KOPT-K1 (cell line): ENCODE data around the gene STK33.

Source experiments
- H3K27ac ChIP-seq: fragments of 200-600 bp; sonication (generic); 2 replicates; pipeline ENCODE4 v1.5.1; 2016; ENCODE audit warnings: antibody characterized with exemption, mild to moderate bottlenecking, low read depth, low read length; ENCODE audit not compliant: poor library complexity, severe bottlenecking
- H3K36me3 ChIP-seq: fragments of 200-600 bp; sonication (generic); 2 replicates; pipeline ENCODE4 v1.5.1; 2017; ENCODE audit warnings: antibody characterized with exemption, mild to moderate bottlenecking, low read length, moderate library complexity; ENCODE audit not compliant: insufficient read depth
- H3K9me3 ChIP-seq: fragments of 200-600 bp; sonication (generic); 2 replicates; pipeline ENCODE4 v1.5.1; 2017; ENCODE audit warnings: antibody characterized with exemption, low read length, mild to moderate bottlenecking; ENCODE audit not compliant: insufficient read depth, poor library complexity, severe bottlenecking

The STK33 gene

DNA sequence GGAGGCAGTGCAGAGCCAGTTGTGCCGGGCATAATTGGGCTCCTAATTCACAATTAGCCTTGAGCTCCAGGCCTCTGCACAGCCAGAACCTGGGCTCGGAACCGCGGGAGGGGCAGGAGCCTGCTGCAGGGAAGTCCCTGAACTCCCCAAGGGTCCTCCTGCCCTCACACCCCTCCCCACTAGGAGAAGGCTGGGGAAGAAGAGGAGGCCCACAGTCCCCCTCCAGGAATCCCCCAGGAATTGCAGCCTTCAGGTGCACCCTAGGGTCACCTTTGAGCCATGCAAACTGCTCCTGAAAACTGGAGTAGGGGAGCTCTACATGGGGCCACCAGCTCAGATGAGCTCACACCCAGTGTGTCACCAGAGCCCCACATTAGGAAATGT, 236.5 kb downstream of the STK33 start:
- Histone ChIP-seq H3K36me3 (no peaks in the 10 kb centered on the region), H3K27ac (no peak overlapping the region), H3K9me3 (no peaks in the 10 kb centered on the region)

GRCh38 chr11:8356721-8357504, 237.1 kb downstream of the STK33 start:
- Histone ChIP-seq H3K36me3 (no peaks in the 10 kb centered on the region), H3K9me3 (no peaks in the 10 kb centered on the region), H3K27ac (no peak overlapping the region)

- no peak overlapping the region for H3K27ac ChIP-seq
- H3K9me3 ChIP-seq: no peaks in the 10 kb centered on the region
- no peaks in the 10 kb centered on the region for H3K36me3 ChIP-seq
These were observed 237.8 kb downstream of the STK33 start for GRCh38 chr11:8356216-8356615.

- Histone ChIP-seq H3K36me3 (no peaks in the 10 kb centered on the region), H3K27ac (no peak overlapping the region)
These were observed 238.6 kb downstream of the STK33 start for GRCh38 chr11:8355416-8355742.

DNA sequence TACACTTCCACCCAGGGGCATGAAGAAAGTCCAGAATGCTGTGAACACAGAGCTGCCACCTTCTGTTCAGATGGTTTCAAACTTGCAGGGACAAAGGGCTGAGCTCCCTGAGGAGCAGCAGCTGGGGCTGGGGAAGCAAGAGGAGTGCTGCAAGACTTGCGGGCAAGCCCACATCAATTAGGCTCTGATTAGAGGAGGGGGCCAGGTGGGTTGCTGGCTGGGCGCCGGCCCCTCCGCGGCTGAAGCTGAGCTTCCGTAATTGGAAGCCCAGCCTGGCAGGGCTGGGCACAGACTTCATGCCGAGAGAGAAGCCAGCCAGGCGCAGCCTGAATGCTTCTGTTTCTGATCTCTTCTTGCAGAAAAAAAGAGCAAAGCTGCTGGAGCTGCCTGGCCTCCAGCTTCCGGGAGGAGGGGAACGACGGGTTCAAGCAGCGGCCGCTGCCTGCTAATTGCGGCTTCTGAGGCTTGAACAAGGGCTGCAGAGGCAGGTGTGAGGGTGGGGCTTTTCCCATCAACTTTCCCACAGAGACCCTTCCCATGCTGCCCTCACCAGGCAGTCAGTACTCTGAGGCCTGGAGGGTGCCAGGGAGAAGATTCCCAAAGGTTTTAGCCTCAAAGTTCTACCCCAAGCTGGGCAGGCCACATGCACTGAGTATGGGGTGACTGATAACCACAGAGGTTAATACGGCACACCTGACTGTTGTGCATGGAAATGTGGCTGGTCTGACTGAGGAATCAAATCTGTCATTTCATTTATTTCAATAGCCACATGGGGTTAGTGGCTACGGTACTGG, 239.2 kb downstream of the STK33 start:
- no peaks in the 10 kb centered on the region for H3K36me3 ChIP-seq
- H3K9me3 ChIP-seq: no peaks in the 10 kb centered on the region
- no peak overlapping the region for H3K27ac ChIP-seq

More at GRCh38 chr11:8355416-8355742, 238.6 kb downstream of the STK33 start:
- no peaks in the 10 kb centered on the region for H3K9me3 ChIP-seq

DNA sequence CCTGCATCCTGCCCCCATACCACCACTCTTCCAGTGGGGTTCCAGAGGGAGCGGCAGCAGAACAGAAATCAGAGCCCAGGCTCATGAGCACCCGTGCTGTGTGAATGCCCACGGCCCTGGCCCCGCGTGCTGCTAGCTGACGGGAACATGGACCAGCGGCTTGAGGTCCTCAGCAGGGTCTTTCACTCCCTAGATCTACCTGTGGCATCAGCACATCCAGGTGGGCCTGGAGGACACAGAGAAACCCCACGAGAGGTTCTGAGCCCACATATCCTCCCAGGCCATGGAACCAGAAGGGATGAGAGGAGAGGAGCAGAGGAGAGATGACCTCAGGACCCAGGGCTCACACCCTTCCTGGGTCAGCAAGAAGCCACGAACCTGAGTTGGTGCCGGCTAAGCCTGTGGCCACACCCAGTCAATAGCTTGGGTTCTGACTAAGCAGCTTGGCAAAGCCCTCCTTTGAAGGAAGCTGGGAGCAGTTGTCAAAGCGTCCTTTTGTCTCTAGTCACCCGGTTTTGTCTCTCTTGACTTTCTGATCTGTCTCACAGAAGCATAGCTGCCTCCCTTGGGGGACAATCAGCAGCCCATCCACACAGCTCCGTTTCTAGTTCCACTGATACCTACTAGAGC, 241.0 kb downstream of the STK33 start:
- Histone ChIP-seq H3K27ac (no peak overlapping the region), H3K36me3 (no peaks in the 10 kb centered on the region), H3K9me3 (no peaks in the 10 kb centered on the region)

DNA sequence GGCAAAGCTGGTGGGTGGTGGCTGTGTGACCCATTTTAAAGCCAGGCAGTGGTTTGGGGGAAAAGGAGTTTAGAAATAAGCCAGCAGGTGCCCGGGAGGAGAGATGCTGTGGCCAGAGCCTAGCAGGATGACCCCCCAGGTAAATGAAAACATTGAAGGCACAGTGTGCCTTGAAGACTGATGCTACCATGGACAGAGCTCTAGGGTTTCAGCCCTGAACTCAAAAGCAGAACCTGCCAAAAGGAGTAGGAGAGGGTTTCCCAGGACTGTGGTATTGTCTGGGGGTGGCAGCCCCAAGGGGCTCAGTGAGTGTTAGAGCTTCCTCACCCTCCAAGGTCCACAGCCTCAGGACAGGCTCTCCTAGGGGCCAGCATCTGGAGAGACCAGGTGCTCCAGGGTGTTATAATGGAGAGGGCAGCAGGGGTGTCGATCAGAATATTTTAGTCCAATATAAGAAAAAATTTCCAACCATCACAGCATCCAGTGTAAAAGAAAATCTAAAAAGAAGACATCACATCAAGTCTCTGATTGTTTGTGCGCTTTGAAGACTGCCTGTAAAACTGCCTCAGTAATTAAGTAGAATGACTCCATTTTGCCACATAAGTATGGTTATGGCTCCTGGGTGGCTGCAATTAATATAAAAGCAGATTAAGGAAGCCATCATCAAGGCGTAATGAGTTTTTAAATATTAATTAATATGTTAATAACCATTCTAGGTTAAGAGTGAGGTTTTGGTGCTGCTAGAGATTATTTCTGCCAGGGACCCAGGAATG, 241.7 kb downstream of the STK33 start:
- no peaks in the 10 kb centered on the region for H3K9me3 ChIP-seq
- no peak overlapping the region for H3K27ac ChIP-seq
- H3K36me3 ChIP-seq: no peaks in the 10 kb centered on the region

DNA sequence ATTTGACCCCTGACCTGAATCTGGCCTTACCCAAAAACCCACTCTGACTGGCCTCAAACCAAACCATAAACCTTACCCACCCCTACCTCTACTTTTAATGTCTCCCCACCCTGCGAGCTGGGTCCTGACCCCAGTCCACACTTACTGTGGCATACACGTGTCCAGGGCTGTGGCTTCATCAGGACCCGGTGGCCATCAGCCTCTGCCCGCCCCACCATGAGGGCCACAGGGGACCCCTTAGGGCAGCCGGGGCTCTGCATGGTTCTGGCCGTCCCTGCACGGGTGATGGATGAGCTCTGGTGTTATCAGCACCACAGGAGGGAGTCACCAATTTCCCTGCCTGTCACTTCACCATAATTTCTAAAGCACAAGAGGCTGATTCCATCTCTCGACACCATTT, 242.8 kb downstream of the STK33 start:
- H3K27ac ChIP-seq: no peak overlapping the region
- no peaks in the 10 kb centered on the region for H3K36me3 ChIP-seq
- no peaks in the 10 kb centered on the region for H3K9me3 ChIP-seq

DNA sequence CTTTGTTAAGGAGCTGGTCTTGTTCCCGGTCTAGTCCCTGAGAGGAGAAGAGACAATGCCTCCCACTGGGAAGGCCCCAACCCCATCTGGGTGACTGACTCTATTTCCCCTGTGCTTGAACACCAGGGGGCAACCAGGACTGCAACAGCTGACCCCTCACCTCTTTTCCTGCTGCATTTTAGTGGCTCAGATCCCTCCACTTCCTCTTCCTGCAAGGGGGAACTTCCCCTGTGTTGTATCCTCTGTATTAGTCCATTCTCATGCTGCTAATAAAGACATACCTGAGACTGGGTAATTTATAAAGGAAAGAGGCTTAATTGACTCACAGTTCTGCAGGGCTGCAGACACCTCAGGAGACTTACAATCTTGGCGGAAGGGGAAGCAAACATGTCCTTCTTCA, 246.1 kb downstream of the STK33 start:
- Histone ChIP-seq H3K9me3 (no peaks in the 10 kb centered on the region), H3K27ac (no peak overlapping the region), H3K36me3 (no peaks in the 10 kb centered on the region)

GRCh38 chr11:8346157-8346755, 247.8 kb downstream of the STK33 start:
- Histone ChIP-seq H3K9me3 (no peaks in the 10 kb centered on the region), H3K36me3 (no peaks in the 10 kb centered on the region), H3K27ac (no peak overlapping the region)

- no peaks in the 10 kb centered on the region for H3K9me3 ChIP-seq
- H3K27ac ChIP-seq: no peak overlapping the region
- no peaks in the 10 kb centered on the region for H3K36me3 ChIP-seq
These were observed 248.8 kb downstream of the STK33 start for GRCh38 chr11:8345179-8345578.

DNA sequence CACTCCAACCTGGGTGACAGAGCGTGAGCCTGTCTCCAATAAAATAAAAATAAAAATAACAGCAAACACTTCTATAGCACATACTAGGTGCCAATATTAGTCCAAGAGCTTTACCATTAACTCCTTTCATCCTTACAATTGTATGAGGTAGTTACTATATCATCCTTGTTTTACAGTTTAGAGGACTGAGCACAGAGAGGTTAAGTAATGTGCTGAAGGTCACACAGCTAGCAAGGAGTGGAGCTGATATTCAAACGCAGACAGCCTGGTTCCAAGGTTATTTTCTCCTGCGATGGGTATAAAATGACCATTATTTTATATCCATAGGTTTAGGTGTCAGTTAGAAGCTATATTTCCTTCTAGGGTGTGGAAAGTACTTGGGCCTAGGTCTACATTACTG, 249.7 kb downstream of the STK33 start:
- Histone ChIP-seq H3K36me3 (no peaks in the 10 kb centered on the region), H3K9me3 (no peaks in the 10 kb centered on the region), H3K27ac (no peak overlapping the region)

DNA sequence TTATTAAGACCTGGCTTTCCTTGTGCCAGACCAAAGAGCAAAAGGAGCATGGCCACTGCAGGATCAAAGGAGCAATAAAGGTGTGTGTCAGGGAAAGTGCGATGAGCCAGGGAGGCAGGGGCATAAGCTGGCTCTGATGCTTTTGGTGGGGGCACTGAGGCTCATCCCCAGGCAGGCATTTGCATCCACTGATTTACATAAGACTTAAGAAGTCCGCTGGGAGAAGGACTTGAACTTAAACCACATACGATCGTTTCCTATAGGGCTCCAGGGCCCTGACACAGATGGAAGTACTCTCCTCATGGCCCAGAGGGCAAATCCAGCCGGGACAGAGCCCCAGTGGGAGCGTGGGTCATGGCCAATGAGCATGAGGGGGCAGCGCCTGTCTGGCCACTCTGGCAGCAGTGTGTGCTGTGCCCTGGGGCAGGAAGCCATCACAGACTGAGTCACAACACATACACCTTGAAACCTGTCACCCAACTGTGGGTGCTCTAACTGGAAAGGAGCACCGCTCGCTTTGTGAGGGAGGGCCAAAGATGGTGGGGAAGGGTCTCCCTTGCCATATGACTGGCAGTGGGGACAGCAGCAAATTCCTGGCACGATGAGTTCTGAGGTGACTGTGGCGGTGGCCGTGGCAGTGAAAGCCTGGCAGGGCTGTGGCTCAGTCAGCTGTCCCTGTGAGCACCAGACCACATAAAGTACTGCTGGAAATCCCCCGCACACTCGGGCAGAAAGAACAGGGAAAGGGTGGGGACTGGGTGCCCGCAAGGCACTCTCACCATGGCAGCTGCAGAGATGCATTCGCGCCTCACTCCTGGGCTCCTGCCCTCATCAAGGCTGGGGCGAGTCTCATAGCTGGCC, 251.0 kb downstream of the STK33 start:
- no peaks in the 10 kb centered on the region for H3K9me3 ChIP-seq
- H3K27ac ChIP-seq: no peak overlapping the region
- no peaks in the 10 kb centered on the region for H3K36me3 ChIP-seq

GRCh38 chr11:8341996-8342395, 252.0 kb downstream of the STK33 start:
- Histone ChIP-seq H3K27ac (no peak overlapping the region), H3K9me3 (no peaks in the 10 kb centered on the region), H3K36me3 (no peaks in the 10 kb centered on the region)
